Mesothelial cell of epicardium (in vitro differentiated cells): ENCODE data around the gene PPP1R3F. TPM values are rescaled to one million over a fixed set of nuclear protein-coding genes. Genes with fewer than 3 reads are reported as not detected.

ENCODE experiments used
- DNase-seq, 2 experiments: peaks; one replicate each; pipeline ENCODE4 v3.0.0; 2021; ENCODE audit warnings: low spot score in 2 of 2; ENCODE audit not compliant: unreplicated experiment in 2 of 2
- H3K27ac Mint-ChIP-seq: 2 replicates; pipeline ENCODE4 v1.8.0; 2021; ENCODE audit warnings: mixed read lengths
- H3K27me3 Mint-ChIP-seq: 2 replicates; pipeline ENCODE4 v1.8.0; 2021; ENCODE audit warnings: low read depth, mixed read lengths
- H3K36me3 Mint-ChIP-seq: 2 replicates; pipeline ENCODE4 v1.8.0; 2021; ENCODE audit warnings: mixed read lengths
- H3K4me1 Mint-ChIP-seq: 2 replicates; pipeline ENCODE4 v1.8.0; 2021; ENCODE audit warnings: mixed read lengths
- H3K4me3 Mint-ChIP-seq: 2 replicates; pipeline ENCODE4 v1.8.0; 2021; ENCODE audit warnings: mild to moderate bottlenecking, moderate library complexity, mixed read lengths
- H3K9me3 Mint-ChIP-seq: 2 replicates; pipeline ENCODE4 v1.8.0; 2021; ENCODE audit warnings: mixed read lengths
- CTCF ChIP-seq: fragments of 200-600 bp; sonication (generic); IDR thresholded peaks from one replicate; pipeline ENCODE4 v1.5.0; 2021; ENCODE audit warnings: antibody characterized with exemption; ENCODE audit not compliant: unreplicated experiment
- total RNA-seq: library from RNA; stranded (reverse); gene quantifications from 3 replicates; pipeline ENCODE4 v1.2.1, GENCODE V29; 2021

PPP1R3F gene
- total RNA-seq, 1 donor from 2014 or later: 8.9 TPM

GRCh38 chrX:49256268-49256995 is 13.2 kb upstream of the PPP1R3F start:
- no peak for DNase-seq
- Mint-ChIP-seq H3K27ac (no peak overlapping the region), H3K9me3 (peaks cover 6% of the 10 kb centered on the region), H3K4me3 (no peak overlapping the region), H3K36me3 (no peaks in the 10 kb centered on the region), H3K27me3 (no peaks in the 10 kb centered on the region), H3K4me1 (no peaks in the 10 kb centered on the region)
- TF ChIP-seq CTCF: no peak

- H3K27me3 Mint-ChIP-seq: no peaks in the 10 kb centered on the region
- H3K9me3 Mint-ChIP-seq: peaks cover 10% of the 10 kb centered on the region
- H3K4me1 Mint-ChIP-seq: no peaks in the 10 kb centered on the region
- no peak overlapping the region for H3K4me3 Mint-ChIP-seq
- no peak for DNase-seq
- no peak overlapping the region for H3K27ac Mint-ChIP-seq
- no peak for TF ChIP-seq CTCF
- H3K36me3 Mint-ChIP-seq: no peaks in the 10 kb centered on the region
Measured at GRCh38 chrX:49257074-49257790, 12.4 kb upstream of the PPP1R3F start.

- Mint-ChIP-seq H3K4me1 (no peaks in the 10 kb centered on the region), H3K36me3 (no peaks in the 10 kb centered on the region), H3K4me3 (no peak overlapping the region), H3K9me3 (peaks cover 13% of the 10 kb centered on the region), H3K27ac (no peak overlapping the region), H3K27me3 (no peaks in the 10 kb centered on the region)
- TF ChIP-seq CTCF: no peak
- no peak for DNase-seq
Measured at GRCh38 chrX:49257846-49258748, 11.5 kb upstream of the PPP1R3F start.

GRCh38 chrX:49258749-49259124 is 10.9 kb upstream of the PPP1R3F start:
- H3K9me3 Mint-ChIP-seq: peaks cover 13% of the 10 kb centered on the region
- no peak overlapping the region for H3K27ac Mint-ChIP-seq
- no peak overlapping the region for H3K4me3 Mint-ChIP-seq
- H3K27me3 Mint-ChIP-seq: no peaks in the 10 kb centered on the region
- no peak for TF ChIP-seq CTCF
- H3K36me3 Mint-ChIP-seq: no peaks in the 10 kb centered on the region
- no peak for DNase-seq
- H3K4me1 Mint-ChIP-seq: no peaks in the 10 kb centered on the region

- DNase-seq: no peak
- no peaks in the 10 kb centered on the region for H3K4me1 Mint-ChIP-seq
- H3K27me3 Mint-ChIP-seq: no peaks in the 10 kb centered on the region
- H3K9me3 Mint-ChIP-seq: peaks cover 13% of the 10 kb centered on the region
- TF ChIP-seq CTCF: no peak
- no peak overlapping the region for H3K4me3 Mint-ChIP-seq
- no peaks in the 10 kb centered on the region for H3K36me3 Mint-ChIP-seq
- H3K27ac Mint-ChIP-seq: no peak overlapping the region
Measured at GRCh38 chrX:49260221-49260985, 9.2 kb upstream of the PPP1R3F start.
